ENCODE data around the gene TYRO3.

GRCh38 chr15:41570764-41571163 lies 11.8 kb downstream of the TYRO3 start:
- TF ChIP-seq EZH2phosphoT487 (IDR thresholded peaks at IDR 0.05; ENCODE audit: insufficient read depth, low read depth) (no peak), EZH2 (IDR thresholded peaks at IDR 0.05; ENCODE audit: insufficient read depth, poor library complexity, severe bottlenecking) (no peak)
